HG03064 (cell line): ENCODE measurements around the gene EEF1AKMT4.

Experiments used
- ATAC-seq: cut with Tn5 transposase; IDR thresholded peaks from one replicate; pipeline ENCODE4 v1.9.1; 2021; ENCODE audit warnings: low read depth; ENCODE audit not compliant: unreplicated experiment

The EEF1AKMT4 gene

GRCh38 chr3:184296616-184297015, 47.1 kb downstream of the EEF1AKMT4 start:
- ATAC-seq = no peak

- peak; percentile 94 for ATAC-seq
These were observed 49.5 kb downstream of the EEF1AKMT4 start, which contains the start of gene PSMD2 for GRCh38 chr3:184298759-184299487. PSMD2 (plus strand) TSS chr3:184299241; CDS start chr3:184299267, 26 bp downstream.

GRCh38 chr3:184299488-184300377, 50.3 kb downstream of the EEF1AKMT4 start:
- no peak for ATAC-seq

- ATAC-seq = no peak
These were observed 50.9 kb downstream of the EEF1AKMT4 start for GRCh38 chr3:184300378-184300720.

- ATAC-seq = no peak
These were observed 56.1 kb downstream of the EEF1AKMT4 start for GRCh38 chr3:184305577-184305976.

GRCh38 chr3:184306341-184306972, 57.0 kb downstream of the EEF1AKMT4 start:
- no peak for ATAC-seq

- no peak for ATAC-seq
These were observed 58.4 kb downstream of the EEF1AKMT4 start for GRCh38 chr3:184307915-184308314.
